Choroid plexus epithelial cell (primary cell): ENCODE data around the gene S100P.

Experiments
- DNase-seq: peaks from one replicate; pipeline ENCODE4 v3.0.0-alpha.2; 2010; ENCODE audit warnings: low read depth
- H3K4me3 ChIP-seq: 2 replicates; pipeline ENCODE4 v1.5.1; 2011; ENCODE audit warnings: low read depth, mild to moderate bottlenecking, control low read depth, low read length, moderate library complexity
- CTCF ChIP-seq: conservative IDR thresholded peaks from 2 replicates; pipeline ENCODE4 v1.5.1; 2011; ENCODE audit warnings: low read depth, mild to moderate bottlenecking, control low read depth, inconsistent platforms, low read length, moderate library complexity

Gene S100P

GRCh38 chr4:6655924-6656323 is 37.8 kb upstream of the S100P start:
- TF ChIP-seq CTCF, result no peak
- DNase-seq, result no peak
- H3K4me3 ChIP-seq, result no peak overlapping the region

DNA sequence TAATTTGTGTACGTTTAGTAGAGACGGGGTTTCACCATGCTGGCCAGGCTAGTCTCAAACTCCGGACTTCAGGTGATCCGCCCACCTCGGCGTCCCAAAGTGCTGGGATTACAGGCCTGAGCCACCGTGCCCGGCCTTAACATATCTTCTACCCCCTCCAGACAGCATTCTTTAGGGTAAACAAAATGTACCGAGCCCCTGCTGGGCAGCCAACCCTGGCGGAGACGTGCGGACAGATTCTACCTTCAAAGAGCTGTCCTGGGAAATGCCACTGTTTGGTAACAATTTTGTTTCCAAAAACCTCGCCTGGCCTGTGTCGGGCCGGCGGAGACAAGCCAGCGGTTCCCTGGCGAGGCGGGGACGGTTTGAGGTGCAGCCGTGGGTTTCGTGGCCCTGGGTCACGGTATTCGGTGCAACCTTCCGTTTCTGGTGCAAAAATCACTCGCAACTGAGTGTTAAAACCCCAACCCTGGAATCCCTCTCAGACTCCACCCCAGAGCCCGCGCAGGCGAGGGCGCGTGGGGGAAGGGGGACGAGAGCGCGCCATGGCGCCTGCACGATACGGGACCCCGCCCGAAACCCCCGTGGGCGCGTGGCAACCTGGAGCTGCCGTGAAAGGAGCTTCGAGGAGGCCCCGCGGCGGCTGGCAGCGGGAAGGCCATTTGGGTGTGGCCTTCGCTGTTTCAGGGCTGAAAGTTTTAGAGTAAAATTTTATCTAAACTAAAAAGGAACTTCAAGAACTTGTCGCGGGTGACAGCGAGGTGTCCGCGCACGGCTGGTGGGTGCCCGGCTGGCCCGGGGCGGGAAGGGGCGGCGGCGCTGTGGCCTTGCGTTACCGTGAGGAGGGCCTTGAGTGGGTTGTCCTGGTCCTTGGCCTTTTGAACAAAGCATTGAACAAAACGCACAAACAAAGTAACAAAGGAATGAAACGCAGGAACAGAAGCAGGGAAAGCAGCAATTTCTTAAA is 36.2 kb upstream of the S100P start:
- no peak overlapping the region for H3K4me3 ChIP-seq
- no peak for TF ChIP-seq CTCF
- DNase-seq, result no peak

- TF ChIP-seq CTCF, result no peak
- peak overlapping the region; percentile 49 for H3K4me3 ChIP-seq
- no peak for DNase-seq
These were observed 35.5 kb upstream of the S100P start for GRCh38 chr4:6658209-6658595.

GRCh38 chr4:6658597-6659075 is 35.0 kb upstream of the S100P start:
- peak overlapping the region; percentile 49 for H3K4me3 ChIP-seq
- DNase-seq, result peak; percentile 54
- TF ChIP-seq CTCF, result no peak

DNA sequence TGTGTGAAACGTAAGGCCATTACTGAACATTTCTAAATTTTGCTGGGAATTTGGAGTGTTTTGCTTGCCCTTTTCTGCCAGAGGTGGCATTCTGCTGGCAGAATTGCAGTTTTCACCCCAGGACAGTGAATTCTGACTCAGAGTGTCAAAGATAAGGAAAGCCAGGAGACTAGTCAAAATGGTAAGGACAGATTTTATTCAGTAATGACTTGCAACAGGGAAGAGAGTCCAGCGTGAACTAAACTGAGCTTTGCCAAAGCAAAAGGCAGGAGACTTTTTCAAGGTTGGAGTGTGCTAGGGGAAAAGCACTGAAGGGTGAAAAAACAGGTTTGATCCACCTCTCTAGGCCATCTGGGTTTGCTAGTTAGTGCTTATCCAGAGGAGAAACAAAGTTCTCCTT is 33.8 kb upstream of the S100P start:
- no peak for DNase-seq
- H3K4me3 ChIP-seq, result no peak overlapping the region
- no peak for TF ChIP-seq CTCF

DNA sequence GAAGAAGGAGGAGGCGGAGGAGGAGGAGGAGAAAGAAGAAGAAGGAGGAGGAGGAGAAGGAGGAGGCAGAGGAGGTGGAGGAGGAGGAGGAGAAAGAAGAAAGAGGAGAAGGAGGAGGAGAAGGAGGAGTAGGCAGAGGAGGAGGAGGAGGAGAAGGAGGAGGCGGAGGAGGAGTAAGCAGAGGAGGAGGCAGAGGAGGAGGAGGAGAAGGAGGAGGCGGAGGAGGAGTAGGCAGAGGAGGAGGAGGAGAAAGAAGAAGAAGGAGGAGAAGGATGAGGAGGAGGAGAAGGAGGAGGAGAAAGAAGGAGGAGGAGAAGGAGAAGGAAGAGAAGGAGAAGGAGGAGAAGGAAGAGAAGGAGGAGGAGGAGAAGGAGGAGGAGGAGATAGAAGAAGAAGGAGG is 33.2 kb upstream of the S100P start:
- no peak for DNase-seq
- H3K4me3 ChIP-seq, result no peak overlapping the region
- TF ChIP-seq CTCF, result no peak

DNA sequence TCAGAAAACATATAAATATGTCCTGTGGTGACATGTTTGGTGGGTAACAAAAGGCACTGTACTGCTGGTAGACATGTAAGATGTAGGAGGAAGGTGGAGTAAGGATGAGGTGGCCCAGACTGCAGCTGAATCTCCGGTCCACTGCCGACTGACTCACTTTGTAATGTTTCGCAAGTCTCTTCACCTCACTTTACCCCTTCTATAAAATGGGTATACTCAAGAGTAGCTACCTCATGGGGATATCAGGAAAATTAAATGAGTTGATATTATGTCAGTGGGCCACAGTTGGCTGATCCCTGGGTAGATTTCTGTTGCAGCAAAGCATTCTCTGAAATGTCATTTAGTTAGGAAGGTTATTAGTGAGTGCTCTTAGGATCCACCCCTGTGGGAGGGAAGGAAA is 31.1 kb upstream of the S100P start:
- no peak overlapping the region for H3K4me3 ChIP-seq
- TF ChIP-seq CTCF, result no peak
- no peak for DNase-seq
